B cell (primary cell): ENCODE measurements around the gene NEUROD1.

Source experiments
- EZH2 ChIP-seq: IDR thresholded peaks from 2 replicates; pipeline ENCODE4 v1.6.1; 2012; ENCODE audit warnings: borderline replicate concordance, low read depth, mild to moderate bottlenecking, moderate library complexity, low read length; ENCODE audit not compliant: insufficient read depth, poor library complexity, severe bottlenecking
- TF ChIP-seq, protein P1 (sequence below): fragments of 200-600 bp; IDR thresholded peaks from one replicate; pipeline ENCODE4 v1.8.0; 2022; ENCODE audit warnings: antibody characterized with exemption, mild to moderate bottlenecking

DNA sequence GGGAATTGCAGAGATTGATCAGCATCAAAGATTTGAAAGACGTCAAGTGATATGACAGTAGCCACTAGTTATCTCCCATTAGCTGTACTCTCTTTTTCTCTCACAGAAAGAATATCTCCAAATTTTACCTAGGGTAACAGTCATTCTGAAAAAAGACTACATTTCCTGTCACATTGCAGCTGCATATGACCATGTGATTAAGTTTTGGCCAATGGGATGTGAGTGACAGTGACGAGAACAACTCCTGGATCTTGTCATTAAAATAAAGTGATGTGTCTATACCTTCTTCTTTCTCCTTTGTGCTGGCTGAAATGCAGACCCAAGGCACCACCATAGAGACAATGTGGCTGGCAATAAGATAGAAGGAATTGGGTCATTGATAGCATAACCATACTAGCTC is 10.5 kb upstream of the NEUROD1 start:
- TF ChIP-seq, protein P1, sequence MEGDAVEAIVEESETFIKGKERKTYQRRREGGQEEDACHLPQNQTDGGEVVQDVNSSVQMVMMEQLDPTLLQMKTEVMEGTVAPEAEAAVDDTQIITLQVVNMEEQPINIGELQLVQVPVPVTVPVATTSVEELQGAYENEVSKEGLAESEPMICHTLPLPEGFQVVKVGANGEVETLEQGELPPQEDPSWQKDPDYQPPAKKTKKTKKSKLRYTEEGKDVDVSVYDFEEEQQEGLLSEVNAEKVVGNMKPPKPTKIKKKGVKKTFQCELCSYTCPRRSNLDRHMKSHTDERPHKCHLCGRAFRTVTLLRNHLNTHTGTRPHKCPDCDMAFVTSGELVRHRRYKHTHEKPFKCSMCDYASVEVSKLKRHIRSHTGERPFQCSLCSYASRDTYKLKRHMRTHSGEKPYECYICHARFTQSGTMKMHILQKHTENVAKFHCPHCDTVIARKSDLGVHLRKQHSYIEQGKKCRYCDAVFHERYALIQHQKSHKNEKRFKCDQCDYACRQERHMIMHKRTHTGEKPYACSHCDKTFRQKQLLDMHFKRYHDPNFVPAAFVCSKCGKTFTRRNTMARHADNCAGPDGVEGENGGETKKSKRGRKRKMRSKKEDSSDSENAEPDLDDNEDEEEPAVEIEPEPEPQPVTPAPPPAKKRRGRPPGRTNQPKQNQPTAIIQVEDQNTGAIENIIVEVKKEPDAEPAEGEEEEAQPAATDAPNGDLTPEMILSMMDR = no peak
- TF ChIP-seq EZH2 = no peak
